ENCODE results near the gene NUBPL.
A peak's percentile ranks its signal among the peaks of the same experiment; 100 is the strongest.

The NUBPL gene, protein sequence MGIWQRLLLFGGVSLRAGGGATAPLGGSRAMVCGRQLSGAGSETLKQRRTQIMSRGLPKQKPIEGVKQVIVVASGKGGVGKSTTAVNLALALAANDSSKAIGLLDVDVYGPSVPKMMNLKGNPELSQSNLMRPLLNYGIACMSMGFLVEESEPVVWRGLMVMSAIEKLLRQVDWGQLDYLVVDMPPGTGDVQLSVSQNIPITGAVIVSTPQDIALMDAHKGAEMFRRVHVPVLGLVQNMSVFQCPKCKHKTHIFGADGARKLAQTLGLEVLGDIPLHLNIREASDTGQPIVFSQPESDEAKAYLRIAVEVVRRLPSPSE

DNA sequence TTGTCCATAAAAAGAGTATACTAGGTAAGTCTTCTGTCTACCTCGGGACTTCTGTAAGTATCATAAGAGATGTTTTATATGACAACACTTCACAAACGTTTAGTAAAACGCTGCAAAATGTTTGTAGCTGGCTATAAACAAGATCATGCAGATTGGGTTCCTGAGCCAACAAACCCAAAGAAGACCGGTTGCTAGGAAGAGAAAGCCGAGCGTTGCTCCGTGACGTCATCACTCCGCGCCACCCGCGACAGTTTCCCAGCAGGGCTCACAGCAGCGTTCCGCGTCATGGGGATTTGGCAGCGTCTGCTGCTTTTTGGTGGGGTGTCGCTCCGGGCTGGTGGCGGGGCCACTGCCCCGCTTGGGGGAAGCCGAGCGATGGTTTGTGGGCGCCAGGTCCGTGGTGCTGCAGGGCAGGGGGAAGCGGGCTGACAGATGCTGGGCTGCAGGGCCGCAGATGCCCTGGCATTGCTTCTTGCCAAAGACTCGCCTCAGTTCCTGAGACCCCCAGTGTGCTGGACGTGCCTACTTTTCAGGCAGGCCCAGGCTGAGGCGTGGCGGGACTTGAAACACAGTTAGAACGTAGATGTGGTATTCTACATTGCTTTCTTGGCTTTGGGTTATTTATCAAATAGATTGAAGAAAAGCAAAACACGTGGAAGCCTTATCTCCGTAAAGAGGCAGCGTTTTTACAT is at the start of gene NUBPL:
Gene NUBPL, plus strand, starts transcription at position 250 of the 692 bp plus-strand sequence. Its CDS starts 36 bp downstream, at position 286.
- peak; percentile 85 for DNase-seq

DNA sequence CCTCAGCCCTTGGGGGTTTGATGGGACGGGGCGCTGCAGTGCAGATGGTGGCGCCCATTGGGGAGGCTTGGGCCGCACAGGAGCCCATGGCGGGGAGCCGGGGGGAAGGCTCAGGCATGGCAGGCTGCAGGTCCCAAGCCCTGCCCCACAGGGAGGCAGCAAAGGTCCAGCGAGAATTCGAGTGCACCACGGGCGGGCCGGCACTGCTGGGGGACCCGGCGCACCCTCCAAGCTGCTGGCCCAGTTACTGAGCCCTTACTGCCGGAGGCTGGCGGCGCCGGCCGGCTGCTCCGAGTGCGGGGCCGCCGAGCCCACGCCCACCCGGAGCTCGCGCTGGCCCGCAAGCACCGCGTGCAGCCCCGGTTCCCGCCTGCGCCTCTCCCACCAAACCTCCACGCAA is 34.1 kb upstream of the NUBPL start:
- DNase-seq = no peak

DNA sequence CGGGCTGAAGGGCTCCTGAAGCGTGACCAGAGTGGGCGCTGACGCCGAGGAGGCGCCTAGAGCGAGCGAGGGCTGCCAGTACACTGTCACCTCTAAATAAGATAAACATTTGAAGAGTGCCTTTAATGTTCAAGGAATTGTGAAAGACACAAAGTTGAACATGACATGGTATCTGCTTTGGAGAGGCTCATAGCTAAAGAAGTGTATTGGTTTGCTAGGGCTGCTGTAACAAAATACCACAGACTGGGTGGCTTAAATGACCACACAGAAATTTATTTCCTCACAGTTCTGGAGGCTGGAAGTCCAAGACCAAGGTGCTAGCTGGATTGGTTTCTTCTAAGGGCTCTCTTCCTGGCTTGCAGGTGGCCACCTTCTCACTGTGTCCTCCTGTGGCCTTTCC is 33.7 kb upstream of the NUBPL start:
- no peak for DNase-seq

DNA sequence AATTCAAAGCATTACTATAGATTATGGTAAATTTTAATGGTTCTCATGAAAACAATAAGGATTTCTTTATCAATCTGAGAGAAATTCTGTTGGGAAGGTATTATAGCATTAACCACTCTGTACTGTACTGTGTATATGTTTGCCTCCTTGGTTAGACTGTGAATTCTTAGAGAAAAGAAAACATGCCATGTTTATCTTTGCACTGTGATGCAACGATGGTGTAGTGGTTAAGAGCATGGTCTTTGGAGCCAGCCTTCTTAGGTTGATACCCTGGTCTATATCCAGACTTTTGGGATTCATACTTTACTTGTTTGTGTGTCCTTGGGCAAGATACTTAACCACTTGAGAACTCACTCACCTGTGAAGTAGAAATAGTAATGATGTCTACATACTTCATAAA is 32.2 kb upstream of the NUBPL start:
- no peak for DNase-seq

DNA sequence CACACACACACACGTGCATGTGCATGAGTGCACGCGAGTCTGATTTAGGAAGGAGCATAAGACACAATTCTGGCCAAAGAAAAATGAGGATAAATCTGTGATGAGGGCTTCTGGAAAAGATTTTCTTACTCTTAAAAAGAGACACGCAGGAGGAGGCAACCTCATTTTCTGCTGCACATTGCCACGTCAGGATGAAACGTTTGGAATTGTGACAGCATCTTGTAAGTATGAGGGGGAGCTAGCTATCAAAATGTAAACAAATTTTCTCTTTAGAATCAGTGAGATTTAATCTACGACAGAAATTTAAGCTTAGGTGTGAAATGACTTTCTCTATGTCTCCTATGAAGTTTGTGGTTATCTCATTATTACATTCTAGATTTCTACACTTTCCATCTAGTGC is 31.1 kb upstream of the NUBPL start:
- no peak for DNase-seq

DNA sequence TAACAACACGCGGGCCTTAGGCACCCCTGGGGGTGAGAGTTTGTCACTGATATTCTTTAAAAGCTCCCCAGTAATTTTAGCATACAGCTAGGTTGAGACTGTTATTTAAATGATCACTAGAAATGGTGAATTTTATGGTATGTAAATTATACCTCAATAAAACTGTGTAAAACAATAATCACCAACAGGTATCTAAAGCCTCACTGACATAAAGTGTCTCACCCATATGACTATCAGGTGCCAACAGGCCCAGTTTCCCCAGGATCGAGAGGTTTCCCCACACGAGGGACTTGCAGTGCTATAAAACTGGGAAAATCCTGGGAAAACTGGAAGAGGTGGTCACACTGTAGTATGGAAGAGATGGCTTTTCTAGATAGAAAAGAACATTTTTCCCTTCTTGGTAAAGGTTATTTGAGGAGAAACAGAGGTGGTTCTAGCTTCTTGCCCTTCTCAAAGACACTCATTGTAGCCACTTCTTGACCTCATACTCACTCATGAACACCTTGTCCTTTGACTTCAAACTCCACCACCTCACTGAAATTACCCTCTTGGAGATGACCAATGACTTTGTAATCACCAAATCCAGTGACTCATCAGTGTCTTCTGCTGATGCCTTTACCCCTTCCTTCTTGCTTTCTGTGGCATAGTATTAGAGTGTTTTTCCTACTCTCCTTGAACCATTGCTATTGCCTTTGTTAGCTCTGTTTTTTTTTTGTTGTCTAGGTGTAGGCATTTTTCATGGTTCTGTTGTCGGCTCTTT is 24.8 kb upstream of the NUBPL start:
- DNase-seq = no peak

DNA sequence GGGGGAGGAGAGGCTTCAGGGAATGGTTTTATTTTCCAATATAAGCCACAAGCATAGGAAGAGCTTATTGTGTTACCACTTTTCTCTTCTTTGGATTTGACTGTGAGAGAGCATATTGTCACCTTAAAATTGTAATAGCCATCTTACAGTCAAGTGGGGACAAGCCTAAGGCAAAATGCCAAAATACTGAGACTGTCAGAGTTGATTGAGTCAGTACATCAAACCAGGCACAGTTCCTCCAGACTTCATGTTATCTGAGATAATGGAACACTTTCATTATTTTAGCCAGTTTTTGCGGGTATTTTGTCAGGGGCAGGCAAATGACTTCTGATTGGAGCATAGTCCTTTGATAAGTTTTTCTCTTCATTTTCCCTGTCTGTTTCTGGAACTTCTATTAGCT is 19.5 kb upstream of the NUBPL start:
- no peak for DNase-seq

DNA sequence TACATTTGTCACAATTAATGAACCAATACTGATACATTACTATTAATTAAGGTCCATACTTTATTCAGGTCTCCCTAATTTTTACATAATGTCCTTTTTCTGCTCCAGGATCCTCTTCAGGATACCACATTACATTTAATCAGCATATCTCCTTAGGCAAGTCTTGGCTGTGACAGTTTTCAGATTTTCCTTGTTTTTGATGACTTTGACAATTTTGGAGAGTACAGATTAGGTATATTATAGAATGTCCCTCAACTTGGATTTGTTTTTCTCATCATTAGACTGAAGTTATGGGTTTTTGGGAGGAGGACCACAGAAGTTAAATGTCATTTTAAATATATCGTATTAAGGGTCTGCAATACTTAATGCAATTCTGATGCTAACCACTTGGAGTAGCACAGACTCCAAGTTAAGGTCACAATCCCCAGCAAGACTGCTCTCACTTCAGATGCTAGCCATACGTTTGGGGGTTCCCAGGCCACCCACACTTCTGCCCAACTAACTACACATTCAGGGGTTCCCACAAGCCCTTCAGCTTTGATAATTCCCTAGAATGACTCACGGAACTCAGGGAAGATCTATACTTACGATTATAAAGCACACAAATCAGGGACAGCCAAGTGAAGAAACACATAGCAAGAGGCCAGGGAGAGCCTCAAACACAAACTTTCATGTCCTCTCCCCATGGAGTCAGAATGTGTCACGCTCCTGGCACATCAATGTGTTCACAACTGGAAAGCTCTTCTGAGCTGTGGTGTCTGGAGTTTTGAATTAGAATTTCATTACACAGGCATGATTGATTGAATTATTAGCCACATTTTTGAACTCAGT is 17.0 kb upstream of the NUBPL start:
- no peak for DNase-seq

DNA sequence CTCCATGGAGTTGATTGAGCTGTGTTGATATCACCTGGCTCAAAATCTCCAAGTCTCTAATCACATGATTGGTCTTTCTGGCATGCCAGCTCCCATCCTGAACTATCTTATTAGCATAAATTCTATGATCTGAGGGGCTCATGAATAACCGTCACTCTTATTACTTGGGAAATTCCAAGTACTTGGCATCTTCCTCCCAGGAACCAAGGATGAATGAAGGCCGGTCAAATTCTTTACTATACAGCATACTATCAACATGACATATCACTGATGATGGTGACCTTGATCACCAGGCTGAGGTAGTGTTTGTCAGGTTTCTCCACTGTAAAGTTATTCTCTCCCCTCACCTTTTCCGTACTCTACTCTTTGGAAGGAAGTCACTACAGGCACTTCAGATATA is 16.4 kb upstream of the NUBPL start:
- DNase-seq = no peak

DNA sequence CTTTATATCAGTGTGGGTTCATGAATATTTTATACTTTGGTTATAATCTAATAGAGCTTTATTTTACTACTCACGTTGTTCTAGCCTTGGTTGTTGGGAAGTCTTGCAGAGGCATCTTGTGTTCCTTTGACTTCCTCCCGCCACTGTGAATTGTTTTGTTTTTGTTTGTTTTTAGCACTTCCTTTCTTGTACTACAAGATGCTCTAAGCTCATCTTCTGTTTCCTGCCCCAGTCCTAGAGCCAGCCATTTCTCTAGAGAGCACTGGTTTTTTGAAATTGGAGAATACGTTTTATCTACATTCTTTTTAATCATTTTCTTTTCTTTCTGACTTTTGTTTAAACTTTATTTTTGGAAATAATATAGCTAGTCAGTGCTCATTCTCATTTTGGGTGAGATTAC is 15.9 kb upstream of the NUBPL start:
- no peak for DNase-seq

DNA sequence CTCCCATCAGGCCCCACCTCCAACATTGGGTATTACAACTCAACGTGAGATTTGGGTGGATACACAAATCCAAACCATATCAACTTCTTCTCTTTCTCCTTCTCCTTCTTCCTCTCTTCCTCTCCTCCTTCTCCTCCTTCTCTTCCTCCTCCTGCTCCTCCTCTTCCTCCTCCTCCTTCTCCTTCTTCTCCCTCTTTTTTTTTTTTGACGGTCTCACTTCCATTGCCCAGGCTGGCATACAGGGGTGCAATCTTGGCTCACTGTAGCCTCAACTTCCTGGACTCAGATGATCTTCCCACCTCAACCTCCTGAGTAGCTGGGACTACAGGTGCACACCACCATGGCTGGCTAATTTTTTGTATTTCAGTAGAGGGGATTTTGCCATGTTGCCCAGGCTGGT is 11.4 kb upstream of the NUBPL start:
- DNase-seq = no peak

DNA sequence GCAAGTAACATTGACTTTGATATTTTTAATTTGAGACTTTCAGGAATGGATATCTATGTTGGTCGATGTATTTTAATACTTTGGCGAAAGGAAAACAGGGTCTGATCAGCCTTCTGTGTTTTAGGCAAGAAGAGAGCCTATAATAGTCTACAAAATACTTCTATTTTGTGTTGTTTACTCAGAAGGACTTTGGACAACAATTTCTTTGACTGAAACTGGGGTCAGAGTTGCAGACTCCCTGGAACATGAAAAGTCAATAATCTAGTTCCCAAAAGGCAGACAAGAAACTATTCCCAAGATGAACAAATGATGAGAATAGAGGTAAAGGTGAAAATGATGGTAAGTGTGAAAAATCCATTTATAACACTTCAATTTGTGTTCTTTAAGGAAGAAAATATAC is 10.6 kb upstream of the NUBPL start:
- no peak for DNase-seq

DNA sequence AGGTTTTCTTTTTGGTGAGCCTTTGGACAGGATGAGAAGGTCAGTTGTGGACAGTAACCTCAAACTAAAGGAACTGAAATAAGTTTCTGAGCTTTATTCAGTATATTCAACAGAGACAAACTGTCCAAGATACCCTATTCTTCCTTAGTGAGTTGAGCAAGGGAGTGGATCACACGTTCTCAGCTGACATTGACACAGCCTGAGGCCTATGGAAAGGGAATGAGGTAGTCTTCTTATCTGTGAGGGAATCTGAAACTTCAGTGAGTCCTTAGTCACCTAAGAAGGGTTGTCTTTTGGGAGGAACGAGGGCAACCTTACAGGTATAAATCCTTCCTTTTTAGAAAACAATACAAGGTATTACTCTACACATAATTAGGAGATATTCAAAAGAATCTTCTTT is 5.0 kb upstream of the NUBPL start:
- DNase-seq = no peak

DNA sequence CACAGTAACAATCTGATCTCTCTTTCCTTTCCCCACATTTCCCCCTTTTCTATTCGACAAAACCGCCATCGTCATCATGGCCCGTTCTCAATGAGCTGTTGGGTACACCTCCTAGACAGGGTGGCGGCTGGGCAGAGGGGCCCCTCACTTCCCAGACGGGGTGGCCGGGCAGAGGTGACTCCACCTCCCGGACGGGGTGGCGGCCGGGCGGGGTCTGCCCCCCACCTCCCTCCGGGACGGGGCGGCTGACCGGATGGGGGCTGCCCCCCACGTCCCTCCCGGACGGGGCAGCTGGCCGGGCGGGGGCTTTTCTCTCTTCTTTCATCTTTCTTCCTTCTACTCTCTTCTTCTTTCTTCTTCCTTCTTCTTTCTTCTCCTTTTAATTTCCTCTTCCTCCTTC is 1.3 kb upstream of the NUBPL start:
- no peak for DNase-seq

DNA sequence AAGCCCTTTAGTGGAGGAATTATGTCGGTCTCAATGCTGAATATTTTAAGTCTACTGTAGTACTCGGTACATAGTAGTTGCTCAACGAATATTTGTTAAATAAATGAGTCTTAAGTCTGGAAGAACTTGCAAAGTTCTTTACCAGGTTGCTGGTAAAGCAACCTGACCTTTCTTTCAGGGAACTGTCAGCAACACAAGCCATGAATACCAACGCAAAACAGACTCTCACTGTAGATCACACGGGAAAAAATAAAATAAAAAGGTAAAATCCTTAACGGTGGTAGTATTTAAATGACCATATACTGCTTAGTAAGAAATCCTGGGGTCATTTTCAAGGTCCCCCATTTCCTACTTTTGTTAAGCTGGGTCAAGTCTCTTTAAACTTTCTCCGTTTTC is 447 bp upstream of the NUBPL start:
- DNase-seq = no peak

DNA sequence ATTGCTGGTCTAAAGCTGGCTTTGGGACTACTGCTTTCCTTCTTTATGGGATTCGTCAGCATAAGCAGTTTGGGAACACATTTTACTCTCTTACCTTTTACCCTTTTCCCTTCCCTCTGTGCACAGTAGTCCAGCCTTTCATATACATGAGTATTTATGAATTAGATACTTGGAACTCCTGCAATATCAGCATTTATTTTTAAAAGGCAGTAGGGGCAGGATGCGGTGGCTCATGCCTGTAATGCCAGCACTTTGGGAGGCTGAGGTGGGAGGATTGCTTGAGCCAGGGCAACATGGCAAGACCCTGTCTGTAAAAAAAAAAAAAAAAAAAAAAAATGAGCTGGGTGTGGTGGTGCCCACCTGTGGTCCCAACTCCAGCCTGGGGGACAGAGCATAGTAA is 3.0 kb downstream of the NUBPL start:
- DNase-seq = no peak

DNA sequence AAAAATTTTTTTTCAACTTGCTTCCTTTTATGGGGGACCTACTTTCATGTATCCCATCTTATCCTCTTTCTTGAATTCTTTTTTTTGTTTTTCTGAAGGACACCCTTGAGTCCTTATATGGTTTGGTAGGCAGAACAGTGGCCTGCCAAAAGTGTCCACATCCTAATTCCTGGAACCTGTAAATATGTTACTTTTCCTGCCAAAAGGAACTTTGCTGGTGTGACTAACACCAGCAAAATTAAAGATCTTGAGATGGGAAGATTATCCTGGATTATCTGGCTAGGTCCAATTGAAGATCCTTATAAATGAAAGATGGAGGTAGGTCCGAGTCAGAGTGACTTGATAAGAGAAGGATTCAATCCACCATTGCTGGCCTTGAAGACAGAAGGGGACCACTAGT is 5.3 kb downstream of the NUBPL start:
- no peak for DNase-seq

DNA sequence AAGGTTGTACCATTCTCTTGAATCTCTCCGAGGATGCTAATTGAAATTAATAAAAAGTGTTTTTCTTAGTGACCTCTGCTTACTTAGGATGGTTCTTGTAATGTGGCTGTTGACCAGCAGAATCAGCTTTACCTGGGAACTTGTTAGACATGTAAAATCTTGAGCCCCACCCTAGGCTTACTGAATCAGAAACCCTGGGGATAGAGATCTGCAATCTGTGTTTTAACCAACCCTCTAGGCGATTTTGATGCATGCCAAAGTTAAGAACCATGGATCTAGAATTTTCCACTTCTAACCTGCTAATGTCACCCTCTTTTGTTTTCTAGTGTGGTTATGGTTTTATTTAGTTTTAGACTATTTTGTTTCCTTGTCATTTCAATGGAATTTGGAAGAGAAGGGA is 6.5 kb downstream of the NUBPL start:
- DNase-seq = no peak

DNA sequence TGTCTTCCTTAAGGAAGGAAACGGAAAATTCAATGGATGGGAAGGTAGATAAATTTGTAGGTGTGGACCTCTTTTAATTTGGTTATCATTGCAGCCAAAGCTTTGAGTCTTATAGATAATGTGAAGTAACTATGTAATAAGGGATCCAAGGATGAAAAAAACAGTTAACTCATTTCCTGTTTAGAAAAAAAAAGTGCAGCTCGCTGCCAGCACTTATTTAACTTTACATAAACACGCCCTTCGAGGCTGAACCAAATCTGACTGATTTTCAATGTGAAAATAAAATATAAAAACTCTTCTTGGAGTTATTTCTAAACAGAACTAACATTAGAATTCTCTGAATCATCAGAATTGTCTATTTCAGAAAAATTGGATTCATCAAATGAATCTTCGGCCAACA is 7.0 kb downstream of the NUBPL start:
- peak; percentile 28 for DNase-seq

DNA sequence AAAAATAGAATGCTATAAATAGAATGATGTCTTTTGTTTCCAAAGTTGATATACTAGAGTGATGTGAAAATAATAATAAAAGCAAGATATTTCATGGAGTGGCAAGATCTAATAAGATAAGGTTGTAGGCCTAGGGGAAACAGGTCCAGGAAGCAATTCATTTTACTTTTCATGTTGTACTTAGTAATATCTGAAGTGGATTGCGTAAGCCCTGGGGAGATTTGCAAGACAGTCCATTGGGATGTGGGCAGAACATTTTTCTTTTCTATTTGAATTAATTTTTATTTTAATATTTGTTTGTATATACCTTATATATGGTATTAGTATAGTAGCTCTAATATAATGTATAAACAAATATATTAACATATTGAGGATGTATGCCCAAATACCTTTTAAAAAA is 7.5 kb downstream of the NUBPL start:
- peak; percentile 54 for DNase-seq

DNA sequence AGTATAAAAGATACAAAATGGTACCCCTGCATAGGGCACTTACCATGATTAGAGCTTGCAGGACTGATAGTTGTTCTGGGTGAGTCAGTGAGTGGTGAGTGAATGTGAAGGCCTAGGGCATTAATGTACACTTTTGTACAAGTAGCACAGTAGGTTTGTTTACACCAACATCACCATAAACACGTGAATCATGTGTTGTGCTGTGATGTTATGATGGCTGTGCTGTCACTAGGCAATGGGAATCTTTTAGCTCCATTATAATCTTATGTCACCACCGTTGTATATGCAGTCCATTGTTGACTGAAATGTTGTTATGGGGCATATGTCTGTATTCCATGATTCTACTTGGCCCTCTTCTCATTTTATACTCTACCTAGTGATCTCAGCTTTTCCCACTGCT is 11.8 kb downstream of the NUBPL start:
- DNase-seq = no peak

DNA sequence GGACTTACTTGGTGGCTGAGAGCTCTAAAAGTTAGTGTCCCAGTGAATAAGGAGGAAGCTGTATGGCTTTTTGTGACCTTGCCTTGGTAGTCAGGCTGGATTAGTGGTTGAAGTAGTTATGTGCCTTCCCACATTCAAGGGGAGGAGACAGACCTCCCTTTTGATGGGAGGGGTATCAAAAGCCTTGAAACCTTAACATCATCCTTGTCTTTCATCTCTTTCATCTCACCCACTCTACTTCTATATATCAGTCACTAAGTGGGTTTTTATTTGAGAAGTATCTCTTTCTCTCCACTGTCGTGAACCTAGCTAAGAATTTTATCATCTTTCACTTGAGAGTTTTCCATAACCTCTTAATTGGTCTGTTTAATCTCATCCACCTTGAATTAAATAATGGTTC is 15.7 kb downstream of the NUBPL start:
- DNase-seq = no peak

DNA sequence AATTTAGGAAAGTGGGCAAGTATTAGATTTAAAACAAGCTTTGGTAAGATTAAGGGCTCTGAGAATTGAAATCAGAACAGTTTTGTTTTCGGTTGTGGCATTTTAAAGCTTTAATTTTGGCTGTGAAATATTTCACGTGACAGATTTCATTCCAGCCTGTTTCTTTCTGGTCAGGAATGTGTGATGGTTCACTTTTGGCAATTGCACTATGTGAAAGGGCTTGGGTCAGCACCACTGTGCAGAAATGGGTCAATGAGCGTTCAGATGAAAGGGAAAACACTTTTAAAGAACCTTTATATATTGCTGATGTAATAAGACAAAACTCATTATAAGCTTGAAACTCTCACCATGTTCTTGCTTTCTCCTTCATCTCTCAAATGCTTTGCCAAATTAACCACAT is 17.1 kb downstream of the NUBPL start:
- DNase-seq = no peak

All from NCI-H226 (cell line).